Hematopoietic multipotent progenitor cell treated with erythropoietin and hydrocortisone succinate and interleukin-3 and kit ligand, for 15 days (in vitro differentiated cells): ENCODE data around the gene PTPN13.

Experiments
- DNase-seq: peaks from one replicate; pipeline ENCODE4 v3.0.0-alpha.2; 2015; ENCODE audit warnings: low spot score

PTPN13 gene

DNA sequence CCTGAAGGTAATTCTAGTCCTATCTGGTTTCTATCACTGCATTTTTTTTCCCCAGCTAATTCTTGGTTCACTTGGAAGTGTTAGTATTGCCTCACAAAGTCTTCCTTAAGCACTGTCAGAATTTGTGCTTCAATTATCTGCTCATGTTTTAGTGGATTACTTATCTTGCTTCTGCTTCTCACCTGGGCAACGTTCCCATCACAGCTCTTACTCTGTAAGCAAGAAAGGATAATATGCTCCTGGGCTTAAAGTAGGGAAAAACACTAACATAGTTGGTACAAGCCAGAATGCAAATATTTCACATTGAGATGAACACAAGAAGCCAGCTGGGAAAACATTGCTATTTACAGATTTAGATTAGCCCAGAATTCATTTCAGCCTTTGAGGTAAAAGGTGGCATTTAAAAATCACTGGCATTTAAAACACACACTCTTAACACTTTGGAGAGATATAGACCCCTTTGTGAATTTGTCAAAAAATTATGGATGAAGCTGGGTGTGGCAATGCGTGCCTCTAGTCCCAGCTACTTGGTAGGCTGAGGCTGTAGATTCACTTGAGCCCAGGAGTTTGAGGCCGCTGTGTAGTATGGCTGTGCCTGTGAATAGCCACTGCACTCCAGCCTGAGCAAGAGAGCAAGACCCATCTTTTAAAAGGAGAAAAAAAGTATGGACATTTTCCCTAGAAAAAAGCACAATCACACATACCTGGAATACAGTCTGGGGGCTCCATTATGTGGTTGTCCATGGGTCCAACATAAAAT, 6.6 kb upstream of the PTPN13 start:
- no peak for DNase-seq

DNA sequence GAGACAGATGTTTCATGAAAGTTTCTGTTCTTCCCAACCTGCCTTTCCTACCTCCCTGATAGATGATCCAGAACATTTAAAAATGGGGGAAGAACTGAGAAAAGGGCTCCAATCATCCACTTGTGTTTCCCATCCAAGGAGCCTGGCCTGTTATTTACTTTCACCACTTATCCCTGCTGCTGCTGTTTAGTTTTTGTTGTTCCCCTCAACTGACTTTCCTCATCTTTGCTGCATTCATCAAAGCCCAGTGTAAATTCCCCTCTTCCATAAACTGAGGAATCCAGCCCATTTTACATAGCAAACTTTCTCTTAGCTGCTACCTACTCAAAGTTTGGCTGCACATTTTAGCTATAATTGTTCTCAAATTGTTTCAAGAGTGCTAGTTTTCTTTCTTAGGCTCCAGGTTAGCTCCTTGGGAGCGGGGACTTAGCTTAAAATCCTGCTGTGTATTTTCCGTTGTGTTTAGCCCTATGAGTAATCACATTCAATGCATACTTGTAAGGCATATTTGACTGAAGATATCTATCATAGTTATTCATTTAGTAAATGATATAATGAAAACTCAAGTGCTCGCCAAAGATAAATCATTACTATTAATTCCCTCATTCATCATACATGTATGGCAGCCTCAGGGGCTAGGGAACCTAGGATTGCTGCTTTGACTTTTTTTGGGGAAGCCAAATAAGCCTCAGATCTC, 1.4 kb upstream of the PTPN13 start:
- DNase-seq, result no peak

GRCh38 chr4:86594559-86595425, 677 bp downstream of the PTPN13 start:
- no peak for DNase-seq

DNA sequence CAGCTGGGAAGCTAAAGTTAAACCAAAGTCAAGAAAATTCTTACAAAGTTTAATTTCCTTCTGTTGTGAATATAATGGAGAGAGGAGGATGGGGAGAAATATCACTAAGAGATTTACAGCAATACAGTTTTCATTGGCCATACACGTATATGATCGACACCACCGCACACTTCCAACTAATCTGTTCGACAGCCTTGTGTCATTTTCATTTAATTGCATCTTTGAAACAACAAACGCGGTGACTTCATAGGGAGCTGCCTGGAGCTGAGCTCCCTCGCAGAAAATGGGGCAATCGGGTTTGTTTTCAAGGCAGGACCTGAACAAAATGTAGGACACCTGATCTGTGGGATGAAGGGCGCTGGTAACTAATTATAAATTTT, 1.3 kb downstream of the PTPN13 start:
- no peak for DNase-seq

GRCh38 chr4:86596807-86597206, 2.7 kb downstream of the PTPN13 start:
- DNase-seq, result no peak

DNA sequence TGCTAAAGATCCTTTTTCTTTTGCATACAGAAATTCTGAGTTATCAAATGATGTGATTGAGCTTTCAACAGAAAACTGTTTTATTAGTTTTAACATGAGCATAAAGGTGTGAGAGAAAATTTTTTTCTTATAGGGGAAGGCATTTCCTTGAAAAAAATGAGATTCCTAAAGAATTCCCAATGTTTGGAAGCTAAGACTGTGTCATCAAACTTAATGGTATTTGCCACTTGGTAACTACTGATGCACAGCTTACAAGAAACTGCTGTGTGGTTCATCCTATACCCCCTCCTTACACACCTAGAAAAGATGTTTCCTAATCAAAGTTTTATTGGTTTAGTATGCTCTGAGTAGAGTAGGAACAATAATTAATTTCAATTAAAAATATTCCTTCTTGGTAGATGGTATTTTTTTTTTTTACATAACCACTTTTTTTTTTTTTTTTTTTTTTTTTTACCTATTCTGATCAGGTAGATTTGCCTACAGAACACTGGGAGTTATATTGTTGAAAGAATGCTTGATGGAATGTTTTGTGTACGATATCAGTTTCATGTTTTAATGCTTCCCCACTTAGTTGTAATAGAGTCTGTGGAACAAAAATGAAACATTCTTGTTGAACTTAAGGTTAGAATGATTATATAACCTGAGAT, 6.0 kb downstream of the PTPN13 start:
- DNase-seq, result no peak

DNA sequence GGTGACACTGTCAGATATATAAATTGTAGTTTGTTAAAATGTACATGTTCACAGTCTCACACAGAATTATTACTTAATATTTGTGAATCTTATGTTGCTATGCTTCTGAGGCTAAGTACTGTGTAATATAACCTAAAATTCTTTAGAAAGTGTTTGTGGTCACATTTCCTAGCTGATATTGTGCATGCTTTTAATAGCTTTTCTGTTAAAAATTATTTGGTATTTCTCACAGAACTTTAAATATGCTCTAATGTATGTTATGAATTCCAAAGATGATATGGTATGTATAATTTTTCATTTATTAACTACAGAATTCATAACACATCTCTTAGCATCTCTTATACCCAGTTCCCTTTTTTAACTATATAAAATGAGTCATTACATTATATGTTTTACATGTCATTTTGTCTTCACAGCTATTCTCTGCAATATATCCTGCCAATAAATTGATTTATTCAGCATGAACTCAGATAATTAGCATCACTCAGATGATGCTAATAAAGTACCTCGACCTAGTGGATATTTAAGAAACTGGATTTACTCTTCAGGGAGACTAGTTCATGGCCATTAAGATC, 9.3 kb downstream of the PTPN13 start:
- no peak for DNase-seq

DNA sequence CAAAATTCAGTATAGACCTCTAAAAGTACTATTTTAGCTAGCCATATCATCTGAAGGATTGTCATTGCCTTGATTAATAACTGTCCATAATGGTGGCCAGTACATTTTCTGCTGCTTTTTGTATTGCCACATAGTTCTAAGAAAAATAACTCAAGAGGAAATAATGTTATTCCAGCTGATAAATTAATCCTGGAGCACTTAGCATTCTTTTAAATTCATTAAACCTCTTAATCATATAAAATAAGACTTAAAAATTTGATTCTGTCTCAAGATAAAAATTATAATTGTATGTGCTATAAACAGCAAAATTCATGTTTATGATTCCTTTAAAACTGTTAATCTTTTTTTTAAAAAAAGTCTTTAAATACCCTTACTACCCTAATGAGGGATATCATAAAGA, 12.7 kb downstream of the PTPN13 start:
- no peak for DNase-seq

DNA sequence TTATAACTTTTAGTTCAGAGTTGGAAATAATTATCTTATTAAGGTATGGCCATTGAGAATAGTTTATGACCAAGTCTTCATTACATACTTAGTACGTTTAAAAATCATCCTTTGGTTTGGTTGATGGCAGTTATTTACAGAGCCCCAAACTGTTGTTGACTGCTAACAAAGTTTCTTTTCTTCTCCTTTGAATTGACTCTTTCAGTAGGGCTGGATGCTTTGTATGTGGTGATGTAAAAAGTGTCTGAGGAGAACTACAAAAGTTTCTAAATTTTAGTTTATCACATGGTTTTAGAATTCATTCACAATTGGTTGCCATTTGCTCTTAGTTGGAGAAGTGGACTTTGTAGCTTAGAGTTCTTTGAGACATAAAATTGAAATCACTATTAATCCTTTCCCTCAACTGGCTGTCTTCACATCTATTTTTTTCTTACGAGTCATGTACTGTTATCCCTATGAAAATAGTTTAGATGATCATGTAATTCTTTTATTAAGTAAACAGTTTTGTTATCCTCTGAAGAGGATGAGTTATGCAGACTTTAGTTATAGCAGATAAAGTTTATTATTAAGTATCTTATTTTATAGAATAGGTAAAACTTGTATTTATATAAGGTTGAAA, 14.8 kb downstream of the PTPN13 start:
- DNase-seq, result no peak

DNA sequence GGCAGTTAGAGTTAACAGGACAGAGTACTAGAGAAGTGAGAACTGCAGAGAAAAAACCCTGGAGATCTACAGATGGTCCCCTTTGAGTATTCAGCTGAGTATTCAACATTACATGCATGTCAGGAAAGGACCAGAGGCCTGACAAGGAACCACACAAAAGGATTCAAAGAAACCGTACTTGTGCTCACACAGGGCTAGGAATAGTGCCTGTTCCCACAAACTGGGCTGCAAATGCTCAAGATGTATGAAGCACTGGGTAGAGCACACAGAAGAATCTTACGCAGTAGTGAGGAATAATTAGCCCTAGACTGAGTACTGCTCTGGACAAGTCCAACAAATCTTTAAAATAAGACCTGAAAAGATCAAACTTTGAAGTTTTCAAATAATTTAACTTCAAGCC, 17.6 kb downstream of the PTPN13 start:
- no peak for DNase-seq

GRCh38 chr4:86613734-86614133, 19.6 kb downstream of the PTPN13 start:
- DNase-seq, result no peak

DNA sequence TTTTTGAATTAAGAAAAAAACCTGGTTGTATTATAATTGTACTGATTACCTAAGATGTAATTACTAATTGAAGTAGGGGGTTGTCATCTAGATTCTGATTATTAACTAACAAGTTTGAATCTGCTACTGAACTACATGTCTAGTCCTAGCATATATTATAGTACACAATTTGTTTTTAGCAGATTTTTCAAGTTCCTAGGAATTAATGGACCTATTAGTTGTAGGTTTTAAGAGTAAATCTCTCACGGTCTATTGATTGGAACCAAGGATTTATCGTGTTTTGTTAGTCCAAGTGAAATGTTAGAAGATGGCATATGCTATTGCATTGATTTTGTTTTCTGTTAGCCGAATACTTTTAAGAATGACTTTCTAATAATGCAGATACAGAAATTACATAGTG, 20.8 kb downstream of the PTPN13 start:
- DNase-seq, result no peak

GRCh38 chr4:86615501-86615900, 21.4 kb downstream of the PTPN13 start:
- DNase-seq, result no peak

- no peak for DNase-seq
Observed at GRCh38 chr4:86619656-86620055, 25.5 kb downstream of the PTPN13 start.

DNA sequence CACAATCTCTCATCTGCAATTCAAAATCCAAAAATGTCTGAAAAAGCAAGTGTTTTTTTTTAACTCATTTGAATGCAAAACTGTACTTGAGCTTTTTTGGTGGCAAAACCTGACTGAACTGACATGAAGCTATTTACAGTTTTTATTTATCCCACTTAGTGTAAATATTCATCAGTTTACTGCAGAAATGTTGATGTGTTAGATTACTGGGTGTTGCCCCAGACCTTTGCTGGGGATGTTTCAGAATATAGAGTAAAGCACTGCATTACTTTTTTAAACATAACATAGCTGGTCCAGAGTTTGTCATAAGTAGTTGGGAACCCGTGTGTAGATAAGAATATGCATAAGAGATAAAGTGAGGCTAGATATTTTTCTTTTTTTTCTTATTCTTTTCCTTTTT, 27.3 kb downstream of the PTPN13 start:
- no peak for DNase-seq

GRCh38 chr4:86626066-86626465, 32.0 kb downstream of the PTPN13 start:
- no peak for DNase-seq

DNA sequence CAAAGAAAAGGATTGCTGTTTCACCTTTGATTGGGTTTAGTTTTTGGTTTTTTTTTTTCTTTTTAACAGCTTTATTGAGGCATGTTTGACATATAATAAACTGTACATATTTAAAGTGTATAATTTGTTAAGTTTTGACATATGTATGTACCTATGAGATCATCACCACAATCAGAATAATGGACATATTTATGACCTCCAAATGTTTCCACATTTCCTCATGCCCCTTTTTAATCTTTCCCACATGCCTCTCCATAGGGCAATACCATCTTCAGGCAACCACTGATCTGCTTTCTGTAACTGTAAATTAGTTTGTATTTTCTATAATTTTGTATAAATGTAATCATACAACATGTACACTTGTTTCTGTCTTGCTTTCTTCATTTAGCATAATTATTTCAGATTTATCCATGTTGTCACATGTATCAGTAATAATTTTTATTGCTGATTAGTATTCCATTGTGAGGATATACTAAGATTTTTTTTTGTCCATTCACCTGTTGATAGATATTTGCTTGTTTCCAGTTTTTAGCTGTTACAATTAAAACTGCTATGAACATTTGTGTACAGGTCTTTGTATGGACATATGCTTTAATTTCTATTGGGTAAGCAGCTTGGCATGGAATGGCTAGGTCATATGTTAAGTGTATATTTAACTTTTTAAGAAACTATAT, 33.5 kb downstream of the PTPN13 start:
- DNase-seq, result no peak

DNA sequence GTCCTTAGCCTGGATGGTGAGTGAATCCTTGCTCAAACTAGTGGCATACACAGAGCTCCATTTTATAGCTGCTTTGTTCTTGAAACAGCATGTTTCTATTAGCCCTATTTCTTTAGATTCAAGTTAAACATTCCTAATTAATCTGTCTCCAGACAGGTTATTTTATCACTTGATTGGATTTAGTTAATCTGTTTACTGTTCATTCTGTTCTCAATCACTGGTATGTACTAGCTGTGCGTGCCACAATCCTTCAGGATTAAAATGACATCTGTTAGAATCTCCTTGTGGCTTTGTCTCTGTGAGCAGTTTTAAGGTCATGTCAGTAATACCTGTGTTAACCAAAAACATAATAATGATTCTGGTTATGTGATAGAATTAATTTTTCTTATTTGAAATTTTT, 36.5 kb downstream of the PTPN13 start:
- DNase-seq, result no peak

- no peak for DNase-seq
Observed at GRCh38 chr4:86631166-86631565, 37.1 kb downstream of the PTPN13 start.

- DNase-seq, result no peak
Observed at GRCh38 chr4:86633854-86634253, 39.7 kb downstream of the PTPN13 start.

GRCh38 chr4:86640469-86640868, 46.4 kb downstream of the PTPN13 start:
- DNase-seq, result no peak
